ENCODE results near the gene ATG4A.

DNA sequence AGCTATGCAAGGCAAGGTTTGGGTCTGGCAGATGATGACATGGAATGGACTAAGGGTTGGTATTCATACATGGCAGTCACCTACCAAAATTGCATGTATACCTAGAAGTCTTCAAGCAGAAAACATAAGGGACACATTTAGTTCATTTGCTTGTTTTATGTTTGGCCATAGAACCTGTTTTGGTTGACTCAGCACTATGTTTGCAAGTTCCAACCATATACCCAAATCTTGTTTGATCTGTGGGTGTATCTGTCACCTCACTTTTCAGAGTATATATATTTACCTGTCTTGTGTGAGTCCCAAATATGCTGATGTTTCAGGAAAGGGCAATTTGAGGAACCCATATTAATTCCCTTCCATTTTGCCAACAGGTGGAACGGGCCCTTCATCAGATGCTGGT, 39.3 kb downstream of the ATG4A start:
- no peak for TF ChIP-seq CTCF (IDR thresholded peaks at IDR 0.05; ENCODE audit: low read depth, low read length)
- no peak for TF ChIP-seq POLR2A (IDR thresholded peaks at IDR 0.05; ENCODE audit: extremely low read depth, insufficient read length)
- no peak for TF ChIP-seq MYC (IDR thresholded peaks at IDR 0.05; ENCODE audit: low read depth, low read length)
- TF ChIP-seq, protein P1, sequence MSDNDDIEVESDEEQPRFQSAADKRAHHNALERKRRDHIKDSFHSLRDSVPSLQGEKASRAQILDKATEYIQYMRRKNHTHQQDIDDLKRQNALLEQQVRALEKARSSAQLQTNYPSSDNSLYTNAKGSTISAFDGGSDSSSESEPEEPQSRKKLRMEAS (IDR thresholded peaks at IDR 0.05; ENCODE audit: low read depth, low read length), result no peak

Data from NB4 (cell line).